Smooth muscle cell (in vitro differentiated cells): Measurements from ENCODE around the gene BFAR. TPM values are rescaled to one million over a fixed set of nuclear protein-coding genes. Genes with fewer than 3 reads are reported as not detected.

Experiments
- DNase-seq: peaks from one replicate; lab custom pipeline; 2025; ENCODE audit not compliant: unreplicated experiment; lab: John Stamatoyannopoulos, UW
- H2AFZ ChIP-seq: fragments of 200-600 bp; sonication (generic); 2 replicates; pipeline ENCODE4 v1.6.0; 2016; ENCODE audit warnings: antibody characterized with exemption, low read depth, mild to moderate bottlenecking
- H3F3A ChIP-seq: fragments of 200-600 bp; sonication (generic); 2 replicates; pipeline ENCODE4 v1.6.0; 2017; ENCODE audit warnings: antibody characterized with exemption, low read depth
- H3K27ac ChIP-seq: fragments of 200-600 bp; sonication (generic); 2 replicates; pipeline ENCODE4 v1.5.1; 2016; ENCODE audit warnings: low read depth, mild to moderate bottlenecking
- H3K27me3 ChIP-seq: fragments of 200-600 bp; sonication (generic); 2 replicates; pipeline ENCODE4 v1.6.1; 2016; ENCODE audit warnings: low read depth, mild to moderate bottlenecking
- H3K36me3 ChIP-seq: fragments of 200-600 bp; sonication (generic); 2 replicates; pipeline ENCODE4 v1.5.1; 2016; ENCODE audit warnings: low read depth
- H3K4me1 ChIP-seq: fragments of 200-600 bp; sonication (generic); 2 replicates; pipeline ENCODE4 v1.5.1; 2016; ENCODE audit warnings: low read depth
- H3K4me2 ChIP-seq: fragments of 200-600 bp; sonication (generic); 2 replicates; pipeline ENCODE4 v1.6.0; 2016; ENCODE audit warnings: mild to moderate bottlenecking
- H3K4me3 ChIP-seq: fragments of 200-600 bp; sonication (generic); 2 replicates; pipeline ENCODE4 v1.5.1; 2016; ENCODE audit warnings: mild to moderate bottlenecking
- H3K79me2 ChIP-seq: fragments of 200-600 bp; sonication (generic); 2 replicates; pipeline ENCODE4 v1.6.0; 2016; ENCODE audit warnings: low read depth, mild to moderate bottlenecking
- H3K9ac ChIP-seq: fragments of 200-600 bp; sonication (generic); 2 replicates; pipeline ENCODE4 v1.6.0; 2016; ENCODE audit warnings: low read depth
- H3K9me3 ChIP-seq: fragments of 200-600 bp; sonication (generic); replicated peaks from 2 replicates; pipeline ENCODE4 v1.5.1; 2016; ENCODE audit warnings: low read depth
- H4K20me1 ChIP-seq: fragments of 200-600 bp; sonication (generic); 2 replicates; pipeline ENCODE4 v1.6.0; 2016; ENCODE audit warnings: low read depth
- CTCF ChIP-seq: fragments of 200-600 bp; sonication (generic); IDR thresholded peaks from 2 replicates; pipeline ENCODE4 v1.5.1; 2017; ENCODE audit warnings: borderline replicate concordance, mild to moderate bottlenecking, antibody characterized with exemption; ENCODE audit not compliant: insufficient read depth, poor library complexity, severe bottlenecking
- WGBS: methylation state at CpG from one replicate; pipeline ENCODE4 v1.1.7; 2016; ENCODE audit warnings: low lambda C conversion rate; 5-methylcytosine and 5-hydroxymethylcytosine counted together
- polyA plus RNA-seq: library from polyadenylated mRNA; unstranded; fragments of >200 nt; fragmentation: Nextera tagmentation; extraction: Ambion mirVana; gene quantifications from 2 replicates; pipeline ENCODE4 v1.2.1, GENCODE V29; 2016
- total RNA-seq: library from RNA; depleted of rRNA; stranded (reverse); fragments of >200 nt; gene quantifications from 2 replicates; pipeline ENCODE4 v1.2.3, GENCODE V29; 2014

Gene BFAR
- total and polyA plus RNA-seq, 2 experiments from 2014 or later = 35.9 to 82.2 TPM

DNA sequence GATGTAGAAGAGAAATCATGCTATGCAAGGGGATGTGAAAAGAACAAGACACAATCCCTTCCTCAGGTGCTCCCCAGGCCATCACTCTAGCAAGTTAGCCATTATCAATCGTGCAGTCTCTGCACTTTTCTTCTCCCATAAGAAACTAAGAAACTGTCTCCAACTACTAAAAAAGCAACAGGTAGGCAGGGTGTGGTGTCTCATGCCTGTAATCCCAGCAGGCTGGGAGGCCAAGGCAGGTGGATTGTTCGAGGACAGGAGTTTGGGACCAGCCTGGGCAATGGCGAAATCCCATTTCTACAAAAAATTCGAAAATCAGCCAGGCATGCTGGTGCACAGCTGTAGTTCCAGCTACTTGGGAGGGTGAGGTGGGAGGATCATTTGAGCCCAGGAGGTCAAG is 16.5 kb upstream of the BFAR start:
- no peak for TF ChIP-seq CTCF
- H3K27me3 ChIP-seq = no peaks in the 10 kb centered on the region
- H3F3A ChIP-seq = no peaks in the 10 kb centered on the region
- no peak overlapping the region for H3K4me3 ChIP-seq
- no peak for DNase-seq
- H3K4me2 ChIP-seq = no peak overlapping the region
- H2AFZ ChIP-seq = no peak overlapping the region
- H3K36me3 ChIP-seq = peaks cover 7% of the 10 kb centered on the region
- no peaks in the 10 kb centered on the region for H3K4me1 ChIP-seq
- WGBS = 90% methylated on average over 4 of the region's 4 CpGs
- H3K79me2 ChIP-seq = no peaks in the 10 kb centered on the region
- H4K20me1 ChIP-seq = peaks cover 12% of the 10 kb centered on the region
- H3K27ac ChIP-seq = no peak overlapping the region
- H3K9me3 ChIP-seq = no peaks in the 10 kb centered on the region
- H3K9ac ChIP-seq = no peak overlapping the region

DNA sequence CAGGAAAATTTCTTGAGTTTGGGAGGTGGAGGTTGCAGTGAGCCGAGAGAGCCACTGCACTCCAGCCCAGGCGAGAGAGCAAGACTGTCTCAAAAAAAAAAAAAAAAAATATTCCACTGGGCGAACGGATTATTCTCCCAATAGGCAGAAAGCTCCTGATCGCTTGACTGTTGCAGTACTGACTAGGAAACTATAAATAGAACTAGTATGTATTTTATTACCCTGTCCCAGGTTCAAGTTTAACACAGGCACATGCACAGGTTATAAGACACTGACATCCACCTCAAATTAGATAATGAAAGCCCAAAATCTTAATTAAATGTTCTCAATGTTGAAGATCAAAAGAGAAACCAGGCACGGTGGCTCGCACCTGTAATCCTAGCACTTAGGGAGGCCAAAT is 14.2 kb upstream of the BFAR start:
- 79% methylated on average over 7 of the region's 7 CpGs for WGBS
- no peak for TF ChIP-seq CTCF
- H3F3A ChIP-seq = no peaks in the 10 kb centered on the region
- peaks cover 7% of the 10 kb centered on the region for H3K36me3 ChIP-seq
- no peak overlapping the region for H3K4me3 ChIP-seq
- no peaks in the 10 kb centered on the region for H3K4me1 ChIP-seq
- H2AFZ ChIP-seq = no peak overlapping the region
- no peak overlapping the region for H3K27ac ChIP-seq
- H3K4me2 ChIP-seq = no peak overlapping the region
- H3K27me3 ChIP-seq = no peaks in the 10 kb centered on the region
- peaks cover 12% of the 10 kb centered on the region for H4K20me1 ChIP-seq
- H3K9ac ChIP-seq = no peak overlapping the region
- no peaks in the 10 kb centered on the region for H3K79me2 ChIP-seq
- DNase-seq = no peak
- H3K9me3 ChIP-seq = no peaks in the 10 kb centered on the region

GRCh38 chr16:14627078-14627477 is 5.7 kb upstream of the BFAR start:
- DNase-seq = no peak
- WGBS = 97% methylated on average over 4 of the region's 4 CpGs
- H3K36me3 ChIP-seq = peaks cover 6% of the 10 kb centered on the region

More at GRCh38 chr16:14627078-14627477, 5.7 kb upstream of the BFAR start:
- H4K20me1 ChIP-seq = no peaks in the 10 kb centered on the region
- H3F3A ChIP-seq = no peaks in the 10 kb centered on the region
- TF ChIP-seq CTCF = no peak
- peaks cover 24% of the 10 kb centered on the region for H3K79me2 ChIP-seq
- H3K27ac ChIP-seq = no peak overlapping the region
- H3K4me1 ChIP-seq = peaks cover 12% of the 10 kb centered on the region
- H2AFZ ChIP-seq = no peak overlapping the region
- H3K27me3 ChIP-seq = no peaks in the 10 kb centered on the region
- no peak overlapping the region for H3K4me3 ChIP-seq
- H3K9ac ChIP-seq = no peak overlapping the region
- H3K9me3 ChIP-seq = no peaks in the 10 kb centered on the region
- no peak overlapping the region for H3K4me2 ChIP-seq
